HG03175 (cell line): Measurements from ENCODE around the gene CALN1.
"Not testable (repeated sequence)": the region's sequence is repeated elsewhere in the genome, so short reads cannot be mapped to it uniquely, and the experiment has no call there.

Experiments
- ATAC-seq: cut with Tn5 transposase; IDR thresholded peaks from one replicate; pipeline ENCODE4 v1.9.1; 2021; ENCODE audit warnings: mild to moderate bottlenecking, moderate library complexity; ENCODE audit not compliant: unreplicated experiment

The CALN1 gene

DNA sequence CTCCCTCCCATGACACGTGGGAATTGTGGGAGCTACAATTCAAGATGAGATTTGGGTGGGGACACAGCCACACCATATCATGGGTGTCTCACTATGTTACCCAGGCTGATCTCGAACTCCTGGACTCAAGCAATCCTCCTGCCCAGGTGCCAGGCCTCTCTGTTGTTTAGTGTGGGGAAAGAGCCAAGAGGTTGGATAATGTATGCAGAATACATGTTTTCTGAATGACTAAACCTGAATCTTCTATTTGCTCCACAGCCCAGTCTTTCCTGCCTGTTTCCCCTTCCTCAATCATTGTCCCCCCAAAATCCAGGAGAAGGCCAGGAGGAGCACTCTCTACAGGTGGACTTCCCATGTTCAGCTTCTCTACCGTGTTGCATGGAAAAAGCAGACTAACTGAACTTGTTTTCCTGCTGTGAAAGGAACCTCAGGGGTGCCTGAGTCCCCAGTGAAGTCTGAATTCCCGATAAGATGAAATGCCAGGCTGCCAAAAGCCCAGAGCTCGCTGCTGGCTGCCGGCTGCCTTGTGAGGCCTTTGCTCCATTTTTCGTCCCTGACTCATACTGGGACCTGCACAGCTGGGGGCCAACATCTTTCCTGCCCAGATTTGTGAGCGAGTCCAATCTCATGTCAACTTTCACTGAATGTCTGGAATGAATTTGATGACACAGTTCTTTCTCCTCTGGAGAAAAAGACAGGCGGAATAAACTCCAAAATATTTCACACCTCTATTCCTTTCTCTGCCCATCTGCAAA, 588.0 kb downstream of the CALN1 start:
- no peak for ATAC-seq

DNA sequence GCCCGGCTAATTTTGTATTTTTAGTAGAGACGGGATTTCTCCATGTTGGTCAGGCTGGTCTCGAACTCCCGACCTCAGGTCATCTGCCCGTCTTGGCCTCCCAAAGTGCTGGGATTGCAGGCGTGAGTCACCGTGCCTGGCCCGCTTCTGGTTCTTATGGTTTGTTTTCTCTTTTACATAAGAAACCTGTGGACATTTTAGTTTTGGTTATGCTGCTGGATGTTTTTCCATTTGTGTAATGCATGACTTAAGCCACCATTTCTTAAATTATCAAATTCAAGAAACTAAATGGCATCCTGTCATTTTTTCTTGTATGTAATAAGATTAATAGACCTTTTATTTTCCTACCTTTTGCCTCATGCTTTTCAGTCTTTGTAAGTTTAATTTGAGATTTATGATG, 589.7 kb downstream of the CALN1 start:
- ATAC-seq: not testable (repeated sequence)

DNA sequence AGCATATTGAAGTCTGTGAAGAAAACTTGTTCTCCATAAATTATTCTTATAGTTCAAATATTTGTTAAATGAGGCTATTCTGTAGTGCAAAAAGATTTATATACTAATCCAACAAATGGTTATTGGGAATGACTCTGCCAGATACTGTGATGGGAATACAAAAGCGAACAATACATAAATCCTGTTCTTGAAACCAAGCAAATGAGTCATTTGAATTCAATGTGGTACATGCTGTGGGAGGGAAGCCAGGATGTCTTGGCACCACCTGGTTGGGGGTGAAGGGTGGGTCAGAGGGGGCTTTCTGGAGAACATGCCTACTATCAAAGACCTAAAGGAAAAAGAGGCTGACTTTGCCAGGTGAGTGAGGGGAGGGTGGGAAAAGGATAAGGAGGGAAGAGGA, 594.2 kb downstream of the CALN1 start:
- no peak for ATAC-seq

DNA sequence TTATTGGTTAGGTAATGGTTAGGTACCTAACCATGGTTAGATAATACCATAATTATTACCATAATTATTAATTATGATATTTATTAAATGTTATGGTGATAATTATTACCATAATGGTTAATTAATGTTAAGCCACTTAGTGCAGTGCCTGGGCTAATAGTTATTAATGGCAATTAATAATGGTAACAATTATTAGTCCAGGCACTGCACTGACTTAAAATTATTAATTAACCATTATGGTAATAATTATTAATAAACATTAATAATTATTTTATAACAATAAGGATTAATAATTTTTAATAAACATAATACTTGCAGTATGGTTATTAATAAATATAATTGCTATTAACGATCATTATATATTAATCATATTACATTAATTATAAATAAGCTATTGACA, 604.0 kb downstream of the CALN1 start:
- ATAC-seq: no peak

DNA sequence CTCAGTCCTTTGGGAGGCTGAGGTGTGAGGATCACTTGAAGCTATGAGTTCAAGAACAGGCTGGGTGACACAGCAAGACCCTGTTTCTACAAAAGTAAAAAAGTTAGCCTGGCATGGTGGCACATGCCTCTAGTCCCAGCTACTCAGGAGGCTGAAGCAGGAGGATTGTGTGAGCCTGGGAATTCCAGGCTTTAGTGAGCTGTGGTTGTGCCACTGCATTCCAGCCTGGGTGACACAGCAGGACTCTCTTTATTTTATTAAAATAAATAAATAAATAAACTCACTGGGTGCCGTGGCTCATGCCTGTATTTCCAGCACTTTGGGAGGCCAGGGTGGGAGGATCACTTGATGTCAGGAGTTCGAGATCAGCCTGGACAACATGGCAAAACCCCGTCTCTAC, 607.9 kb downstream of the CALN1 start:
- ATAC-seq: no peak

DNA sequence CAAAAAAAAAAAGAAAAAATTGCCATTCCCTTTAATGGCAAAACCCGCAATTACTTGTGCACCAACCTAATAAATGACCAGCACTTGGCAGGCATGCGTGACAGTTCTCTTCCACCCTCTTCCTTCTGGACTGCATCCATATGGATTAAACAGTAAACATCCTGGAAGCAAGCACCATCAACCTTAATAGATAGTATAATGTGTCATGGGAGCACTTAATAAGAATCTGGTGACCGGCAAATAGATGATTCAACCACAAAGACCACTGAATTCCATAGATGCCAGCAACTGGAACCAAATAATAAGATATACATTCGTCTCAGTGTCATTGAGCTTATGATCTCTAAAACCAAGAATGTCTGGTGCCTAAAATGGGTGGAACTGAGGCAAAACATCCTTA, 610.2 kb downstream of the CALN1 start:
- no peak for ATAC-seq

DNA sequence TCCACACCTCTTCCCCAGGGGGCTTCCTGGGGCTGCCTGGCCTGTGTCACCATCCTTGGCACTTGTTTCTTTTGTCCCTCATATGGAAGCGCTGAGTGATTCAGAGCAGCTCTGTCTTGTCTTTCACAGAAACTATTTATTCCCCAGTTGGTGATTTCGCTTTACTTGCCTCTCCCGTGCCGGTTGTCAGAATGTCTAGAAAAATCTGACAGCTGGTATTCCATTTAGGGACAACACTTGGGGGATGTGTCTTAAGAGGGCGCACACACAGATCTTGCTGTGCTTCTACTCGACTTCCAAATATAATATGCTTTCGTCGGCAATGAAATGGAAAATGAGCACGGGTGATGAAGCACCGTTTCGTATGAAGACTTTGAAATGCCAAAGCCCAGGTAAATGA, 611.8 kb downstream of the CALN1 start:
- no peak for ATAC-seq

DNA sequence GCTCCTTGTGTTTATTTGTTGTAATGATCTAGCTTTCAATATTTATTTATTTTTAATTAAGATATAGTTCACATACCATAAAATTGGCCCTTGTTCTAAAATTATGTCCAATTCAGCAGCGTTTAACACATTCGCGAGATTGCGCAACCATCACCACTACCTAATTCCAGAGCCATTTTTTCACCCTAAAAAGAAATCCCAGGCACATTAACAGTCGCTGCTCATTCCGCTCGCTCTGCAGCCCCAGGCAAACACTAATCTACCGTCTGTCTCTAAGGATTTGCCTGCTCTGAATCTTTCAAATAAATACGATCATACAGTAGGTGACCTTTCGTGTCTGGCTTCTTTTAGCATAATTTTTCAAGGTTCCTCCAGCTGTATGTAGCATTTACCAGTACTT, 616.7 kb downstream of the CALN1 start:
- ATAC-seq: no peak

DNA sequence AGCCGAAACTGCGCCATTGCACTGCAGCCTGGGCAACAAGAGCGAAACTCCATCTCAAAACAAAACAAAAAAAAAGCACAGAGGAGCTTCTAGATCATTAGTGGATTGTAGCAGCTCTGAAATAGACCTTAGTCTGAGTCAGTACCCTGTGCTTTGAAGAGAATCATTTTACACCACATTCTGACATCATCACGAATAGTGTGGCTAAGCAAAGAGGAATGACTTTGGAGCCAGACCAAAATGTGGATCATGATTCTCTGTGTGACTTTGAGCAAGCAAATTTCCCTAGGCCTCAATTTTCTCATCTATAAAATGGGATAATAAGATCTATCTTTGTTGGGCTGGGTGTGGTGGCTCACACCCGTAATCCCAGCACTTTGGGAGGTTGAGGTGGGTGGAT, 618.9 kb downstream of the CALN1 start:
- no peak for ATAC-seq

DNA sequence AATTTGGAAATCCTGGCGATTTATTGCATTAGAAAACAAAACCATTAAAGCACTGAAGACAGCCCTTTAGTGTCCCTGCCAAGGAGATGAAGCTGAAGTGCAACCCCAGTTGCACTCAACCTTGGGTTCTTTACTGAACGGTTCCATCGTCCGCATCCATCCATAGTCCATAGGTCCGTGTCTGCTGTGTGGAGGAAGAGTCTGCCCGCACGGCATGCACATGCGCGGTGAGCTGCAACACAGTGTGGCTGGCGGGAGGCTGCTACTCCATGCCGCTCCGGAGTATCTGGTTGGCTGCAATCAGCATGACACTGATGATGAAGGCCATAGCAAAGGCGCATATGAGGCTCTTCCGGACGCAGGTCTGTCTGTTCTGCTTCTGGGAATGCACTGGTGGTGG, 624.6 kb downstream of the CALN1 start:
- ATAC-seq: no peak

DNA sequence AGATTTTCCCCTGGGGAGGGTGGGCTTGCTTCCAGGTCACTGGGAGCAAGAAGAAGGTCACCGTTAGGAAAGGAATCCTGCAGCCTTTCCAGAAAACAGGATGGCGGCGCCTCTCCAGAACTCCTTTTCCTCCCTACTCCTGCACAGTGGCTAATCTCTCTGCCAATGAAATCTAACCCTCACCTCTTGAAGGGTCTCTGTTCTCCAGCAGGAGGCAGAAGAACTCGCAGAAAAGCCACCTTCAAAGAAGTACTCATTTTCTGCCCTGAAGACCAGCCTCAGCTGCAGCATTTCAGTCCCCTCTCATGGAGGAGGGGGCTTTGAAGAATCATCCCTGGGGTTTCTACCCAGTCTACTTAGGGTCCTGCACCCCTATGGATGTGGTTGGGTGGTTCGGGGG, 626.9 kb downstream of the CALN1 start:
- no peak for ATAC-seq

DNA sequence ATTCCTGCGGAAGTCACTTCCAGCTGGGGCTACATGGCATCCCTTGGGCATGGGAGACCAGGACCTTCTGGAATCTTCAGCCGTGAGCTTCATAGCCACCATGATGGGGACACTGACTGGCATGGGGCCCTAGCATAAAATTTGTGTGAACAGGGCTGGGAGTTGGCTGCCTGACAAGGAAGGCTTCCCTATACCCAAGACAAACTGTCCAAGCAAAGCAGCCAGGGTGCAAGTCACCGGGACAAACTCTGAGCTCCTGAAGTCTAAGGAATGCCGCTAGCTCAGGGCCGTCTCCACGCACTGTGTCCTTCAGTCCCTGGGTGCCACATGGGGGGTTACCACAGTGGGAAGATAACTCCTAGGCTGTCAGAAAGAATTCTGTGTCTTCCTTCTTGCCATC, 627.4 kb downstream of the CALN1 start:
- no peak for ATAC-seq

DNA sequence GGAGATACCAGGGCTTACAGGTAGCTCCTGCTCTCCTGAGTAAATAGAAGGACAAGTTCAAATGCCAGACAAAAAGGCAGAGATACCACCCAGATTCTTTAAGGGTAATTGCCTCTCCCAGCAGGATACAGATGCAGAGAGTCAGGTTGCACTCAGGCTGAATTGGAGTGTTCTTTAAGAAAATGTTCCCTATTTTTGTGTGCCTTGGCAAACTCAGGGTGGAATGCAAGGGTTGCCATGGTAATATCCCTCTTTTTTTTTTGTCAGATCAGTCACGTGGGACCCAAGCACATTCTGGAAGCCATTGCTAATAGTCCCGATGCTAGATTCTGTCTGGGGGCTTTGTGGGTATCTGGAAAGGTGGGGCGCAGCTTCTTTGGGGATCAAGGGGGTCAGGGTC, 628.0 kb downstream of the CALN1 start:
- ATAC-seq: no peak

DNA sequence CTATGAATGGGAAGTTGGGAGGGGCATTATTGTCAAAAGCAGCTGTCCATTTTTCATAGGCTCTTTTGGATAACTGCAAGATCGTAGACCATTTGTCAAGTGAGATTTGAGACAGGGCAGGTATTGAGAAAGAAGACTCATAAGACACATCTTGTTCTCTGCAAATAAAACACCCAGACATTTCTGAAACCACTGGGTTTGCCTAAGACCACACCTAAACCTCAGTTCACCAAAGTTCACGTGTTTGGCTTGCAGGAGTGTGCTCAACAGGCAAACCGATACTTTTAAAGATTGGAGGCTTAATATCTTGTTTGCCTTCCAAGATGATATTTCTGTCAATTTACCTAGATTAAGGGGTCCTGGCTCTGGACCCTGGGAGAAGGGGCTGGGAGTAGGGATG, 628.4 kb downstream of the CALN1 start:
- ATAC-seq: no peak

DNA sequence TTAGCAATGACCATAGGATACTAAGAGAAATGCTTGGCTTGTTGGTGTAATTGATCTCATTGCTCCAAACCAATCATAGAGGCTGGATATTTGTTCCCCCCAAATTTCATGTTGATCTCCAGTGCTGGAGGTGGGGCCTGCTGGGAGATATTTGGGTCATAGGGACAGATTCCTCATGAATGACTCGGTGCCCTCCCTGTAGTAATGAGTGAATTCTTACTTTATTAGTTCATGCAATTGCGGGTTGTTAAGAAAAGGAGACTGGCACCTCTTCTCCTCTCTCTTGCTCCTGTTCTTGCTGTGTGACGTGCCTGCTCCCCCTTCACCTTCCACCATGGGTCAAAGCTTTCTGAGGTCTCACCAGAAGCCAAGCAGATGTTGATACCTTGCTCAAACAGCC, 630.1 kb downstream of the CALN1 start:
- no peak for ATAC-seq

DNA sequence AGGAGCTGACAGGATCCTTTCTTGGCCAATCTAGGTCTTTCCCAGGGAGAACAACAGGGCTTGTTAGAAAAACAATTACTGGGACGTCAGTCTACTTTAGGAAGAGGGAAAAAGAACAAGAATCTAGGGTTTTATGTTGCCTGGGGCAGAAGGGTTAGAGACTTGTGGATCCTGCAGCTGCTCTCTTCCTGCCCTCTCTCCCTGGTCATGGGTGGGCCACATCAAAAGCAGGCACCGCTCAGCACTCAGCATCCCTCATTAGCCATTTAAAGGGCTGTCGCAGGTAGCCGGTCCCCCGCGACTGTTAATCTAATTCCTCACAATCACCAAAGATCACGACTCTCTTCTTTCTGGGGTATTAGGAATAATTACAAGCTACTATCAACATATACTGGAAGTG, 631.9 kb downstream of the CALN1 start:
- ATAC-seq: no peak

DNA sequence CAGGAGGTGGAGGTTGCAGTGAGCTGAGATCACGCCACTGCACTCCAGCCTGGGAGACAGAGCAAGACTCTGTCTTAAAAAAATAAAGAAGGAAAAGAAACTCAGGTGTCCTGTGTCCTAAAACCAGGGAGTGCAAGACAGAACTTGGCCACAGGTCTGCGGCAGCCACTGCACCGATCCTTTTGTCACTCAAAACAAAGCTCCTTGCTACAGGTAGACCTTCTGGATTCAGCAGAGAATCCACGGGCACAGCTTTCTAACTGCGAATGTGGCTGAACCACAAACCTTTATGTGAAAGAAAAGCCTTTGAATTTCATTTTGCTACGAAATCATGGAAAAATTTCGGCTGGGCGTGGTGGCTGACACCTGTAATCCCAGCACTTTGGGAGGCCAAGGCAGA, 634.9 kb downstream of the CALN1 start:
- no peak for ATAC-seq

DNA sequence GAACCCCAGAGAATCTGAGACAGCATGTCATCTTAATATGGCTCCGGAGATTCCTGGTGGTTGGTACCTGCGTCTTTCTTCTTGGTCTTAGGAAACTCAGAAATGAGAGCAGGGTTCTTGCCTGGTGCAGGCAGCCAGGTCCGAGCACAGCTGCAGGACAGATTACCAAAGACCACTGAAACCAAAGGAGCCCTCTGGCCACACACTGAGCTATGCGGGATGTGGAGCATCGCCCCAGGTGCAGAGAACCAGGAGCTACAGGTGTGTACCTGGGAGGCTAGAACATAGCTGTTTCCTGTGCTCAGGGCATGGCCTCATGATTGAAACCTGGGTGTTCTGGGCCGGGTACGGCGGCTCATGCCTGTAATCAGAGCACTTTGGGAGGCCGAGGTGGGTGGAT, 635.4 kb downstream of the CALN1 start:
- ATAC-seq: no peak

DNA sequence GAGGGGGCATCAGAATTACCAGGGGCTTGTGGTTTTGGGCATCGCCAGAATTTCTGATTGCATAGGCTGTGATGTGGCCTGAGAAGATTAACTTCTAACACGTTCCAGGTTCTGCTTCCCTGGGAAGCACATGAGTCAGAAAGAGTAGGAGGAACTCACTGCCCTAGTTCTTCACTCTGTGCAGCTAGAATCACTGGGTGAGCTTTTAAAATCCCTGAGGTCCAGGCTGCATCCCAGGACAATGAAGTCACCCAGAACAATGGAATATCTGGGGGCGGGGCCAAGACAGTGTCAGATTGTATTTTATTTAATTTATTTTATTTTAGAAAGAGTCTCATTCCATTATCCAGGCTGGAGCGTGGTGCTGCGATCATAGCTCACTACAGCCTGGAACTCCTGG, 636.5 kb downstream of the CALN1 start:
- no peak for ATAC-seq

DNA sequence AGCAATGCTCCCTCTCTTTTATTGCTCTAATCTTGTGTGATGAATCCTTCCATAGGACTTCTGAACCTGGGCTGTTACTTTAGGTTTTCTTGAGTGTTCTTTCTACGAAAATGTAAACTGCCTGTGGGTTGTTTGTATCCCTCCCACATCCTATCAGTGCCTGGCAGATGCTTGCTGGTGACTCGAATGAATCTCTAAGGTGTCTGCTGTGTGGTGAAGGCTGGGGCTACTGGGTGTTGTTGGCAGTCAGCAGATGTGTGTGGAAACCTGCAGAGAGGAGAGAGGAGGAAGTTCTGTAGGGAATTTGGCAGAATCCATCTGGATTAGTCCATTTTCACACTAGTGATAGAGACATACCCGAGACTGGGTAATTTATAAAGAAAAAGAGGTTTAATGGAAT, 639.4 kb downstream of the CALN1 start:
- ATAC-seq: no peak

DNA sequence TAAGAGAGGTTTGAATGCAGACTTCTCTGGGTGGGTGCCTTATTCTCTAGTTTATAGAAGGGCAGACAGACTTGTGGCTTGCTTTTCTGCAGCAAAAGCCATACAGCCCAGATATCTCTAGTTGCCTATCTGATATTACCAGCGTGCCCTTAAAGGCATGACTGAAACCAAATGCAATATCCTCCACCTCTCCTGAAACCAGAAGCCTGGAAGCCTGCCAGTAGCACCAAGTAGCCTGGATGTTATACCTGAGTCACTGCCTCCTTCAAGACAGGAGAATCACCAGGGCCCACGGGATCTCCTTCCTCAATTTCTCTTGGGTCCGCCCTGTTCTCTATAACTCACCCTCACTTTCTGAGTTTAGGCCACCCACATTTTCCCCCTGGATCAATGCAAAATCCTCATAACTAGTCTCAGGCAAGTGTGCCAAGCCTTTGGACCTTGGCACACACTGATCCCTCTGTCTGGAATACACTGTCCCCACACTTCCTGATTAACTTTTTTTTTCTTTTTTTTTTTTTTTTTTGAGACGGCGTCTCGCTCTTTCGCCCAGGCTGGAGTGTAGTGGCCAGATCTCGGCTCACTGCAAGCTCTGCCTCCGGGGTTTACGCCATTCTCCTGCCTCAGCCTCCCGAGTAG, 641.8 kb downstream of the CALN1 start:
- no peak for ATAC-seq

DNA sequence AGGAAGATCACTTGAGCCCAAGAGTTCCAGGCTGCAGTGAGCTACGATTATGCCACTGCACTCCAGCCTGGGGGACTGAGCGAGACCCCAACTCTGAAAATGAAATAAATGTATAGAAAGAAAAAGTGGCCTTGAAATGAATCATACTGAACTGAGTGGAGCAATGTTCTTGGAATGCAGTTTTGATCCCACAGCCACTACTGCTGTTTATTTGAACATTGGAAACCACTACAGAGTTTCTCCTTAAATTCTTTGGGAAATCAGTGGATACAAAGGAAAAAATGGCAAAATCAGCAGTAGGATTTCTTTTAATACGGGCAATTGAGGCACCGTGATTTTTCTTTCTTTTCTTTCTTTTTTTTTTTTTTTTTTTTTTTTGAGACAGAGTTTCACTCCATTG, 642.8 kb downstream of the CALN1 start:
- ATAC-seq: no peak

DNA sequence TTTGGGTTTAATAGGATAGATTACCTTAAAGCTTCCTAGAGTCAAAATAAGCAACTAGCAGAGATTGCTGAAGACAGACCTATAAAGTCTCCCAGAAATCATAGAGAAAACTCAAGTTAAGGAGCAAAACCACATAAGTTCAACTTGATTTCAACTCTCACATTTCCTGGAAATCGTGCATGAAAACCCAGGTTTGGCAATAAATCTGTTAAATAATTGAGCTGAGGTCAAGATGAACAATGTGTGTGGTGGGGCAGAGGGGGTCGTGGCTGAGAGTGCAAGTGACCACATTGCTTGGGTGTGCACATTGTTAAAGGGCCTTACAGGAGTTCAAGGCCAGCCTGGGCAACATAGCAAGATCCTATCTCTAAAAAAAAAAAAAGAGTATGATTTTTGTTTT, 643.7 kb downstream of the CALN1 start:
- ATAC-seq: no peak
